Loucy (cell line): Measurements from ENCODE around the gene NTN5.
A peak's percentile ranks its signal among the peaks of the same experiment; 100 is the strongest.
"Not testable (repeated sequence)": the region's sequence is repeated elsewhere in the genome, so short reads cannot be mapped to it uniquely, and the experiment has no call there.

Experiments
- H2AFZ ChIP-seq: fragments of 200-600 bp; sonication (generic); 2 replicates; pipeline ENCODE4 v1.6.0; 2016; ENCODE audit warnings: antibody characterized with exemption, mild to moderate bottlenecking, low read length, moderate library complexity
- H3F3A ChIP-seq: fragments of 200-600 bp; 2 replicates; pipeline ENCODE4 v1.6.0; 2016; ENCODE audit warnings: antibody characterized with exemption, low read depth, mild to moderate bottlenecking
- H3K27me3 ChIP-seq: fragments of 200-600 bp; sonication (generic); 2 replicates; pipeline ENCODE4 v1.6.1; 2014; ENCODE audit warnings: low read length, mild to moderate bottlenecking; ENCODE audit not compliant: insufficient read depth, poor library complexity, severe bottlenecking
- H3K36me3 ChIP-seq: fragments of 200-600 bp; sonication (generic); 2 replicates; pipeline ENCODE4 v1.6.1; 2016; ENCODE audit warnings: low read length; ENCODE audit not compliant: insufficient read depth
- H3K4me1 ChIP-seq: fragments of 200-600 bp; sonication (generic); 2 replicates; pipeline ENCODE4 v1.5.1; 2014; ENCODE audit warnings: low read length, mild to moderate bottlenecking; ENCODE audit not compliant: insufficient read depth, poor library complexity, severe bottlenecking
- H3K4me2 ChIP-seq: fragments of 200-600 bp; sonication (generic); 2 replicates; pipeline ENCODE4 v1.6.0; 2014; ENCODE audit warnings: antibody characterized with exemption, low read length, low read depth, mild to moderate bottlenecking; ENCODE audit not compliant: poor library complexity, severe bottlenecking
- H3K4me3 ChIP-seq: fragments of 200-600 bp; sonication (generic); 2 replicates; pipeline ENCODE4 v1.5.1; 2014; ENCODE audit warnings: low read length, mild to moderate bottlenecking, mixed read lengths; ENCODE audit not compliant: poor library complexity, severe bottlenecking
- H3K79me2 ChIP-seq: fragments of 200-600 bp; sonication (generic); 2 replicates; pipeline ENCODE4 v1.6.1; 2014; ENCODE audit warnings: low read length; ENCODE audit not compliant: insufficient read depth
- H3K9ac ChIP-seq: fragments of 200-600 bp; sonication (generic); 2 replicates; pipeline ENCODE4 v1.6.0; 2014; ENCODE audit warnings: mild to moderate bottlenecking, low read depth, low read length, moderate library complexity; ENCODE audit not compliant: poor library complexity, severe bottlenecking
- H3K9me2 ChIP-seq: fragments of 200-600 bp; sonication (generic); replicated peaks from 2 replicates; pipeline ENCODE4 v1.6.1; 2016; ENCODE audit warnings: low read depth, low read length, mixed read lengths
- H3K9me3 ChIP-seq: fragments of 200-600 bp; sonication (generic); 2 replicates; pipeline ENCODE4 v1.6.1; 2014; ENCODE audit warnings: mild to moderate bottlenecking, antibody characterized with exemption, low read length, low read depth; ENCODE audit not compliant: insufficient read depth
- H4K20me1 ChIP-seq: fragments of 200-600 bp; sonication (generic); 2 replicates; pipeline ENCODE4 v1.6.0; 2014; ENCODE audit warnings: antibody characterized with exemption, low read length, mild to moderate bottlenecking; ENCODE audit not compliant: insufficient read depth, poor library complexity, severe bottlenecking
- EZH2phosphoT487 ChIP-seq: fragments of 200-600 bp; IDR thresholded peaks from 2 replicates; pipeline ENCODE4 v1.6.1; 2018; ENCODE audit warnings: antibody characterized with exemption, mild to moderate bottlenecking, moderate library complexity, borderline replicate concordance
- TF ChIP-seq, protein P1 (sequence below): fragments of 200-600 bp; sonication (generic); conservative IDR thresholded peaks from 2 replicates; pipeline ENCODE4 v1.5.1; 2014; ENCODE audit warnings: mild to moderate bottlenecking, antibody characterized with exemption, low read length

The NTN5 gene

DNA sequence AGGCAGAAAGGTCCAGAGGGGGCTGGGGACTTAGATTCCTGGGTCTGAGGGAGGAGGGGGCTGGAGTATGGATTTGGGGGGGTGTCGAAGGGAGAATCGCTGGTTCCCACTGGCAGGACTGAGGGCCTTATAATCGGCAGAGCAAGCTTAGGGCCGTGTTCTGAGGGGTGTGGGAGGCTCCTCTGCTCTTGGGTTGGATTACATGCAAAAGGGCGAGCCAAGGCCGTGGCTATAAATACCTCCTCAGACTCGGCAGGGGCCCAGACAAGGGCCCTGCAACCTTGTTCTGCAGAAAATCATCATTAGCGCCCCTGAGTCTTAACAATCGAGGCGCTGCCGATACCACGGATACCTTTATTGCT lies 47.4 kb upstream of the NTN5 start:
- Histone ChIP-seq H3K79me2 (peaks cover 4% of the 10 kb centered on the region; the same call in 1 of the 2 replicates), H3K9ac (peak overlapping the region; percentile 31), H2AFZ (peak overlapping the region; percentile 82)

DNA sequence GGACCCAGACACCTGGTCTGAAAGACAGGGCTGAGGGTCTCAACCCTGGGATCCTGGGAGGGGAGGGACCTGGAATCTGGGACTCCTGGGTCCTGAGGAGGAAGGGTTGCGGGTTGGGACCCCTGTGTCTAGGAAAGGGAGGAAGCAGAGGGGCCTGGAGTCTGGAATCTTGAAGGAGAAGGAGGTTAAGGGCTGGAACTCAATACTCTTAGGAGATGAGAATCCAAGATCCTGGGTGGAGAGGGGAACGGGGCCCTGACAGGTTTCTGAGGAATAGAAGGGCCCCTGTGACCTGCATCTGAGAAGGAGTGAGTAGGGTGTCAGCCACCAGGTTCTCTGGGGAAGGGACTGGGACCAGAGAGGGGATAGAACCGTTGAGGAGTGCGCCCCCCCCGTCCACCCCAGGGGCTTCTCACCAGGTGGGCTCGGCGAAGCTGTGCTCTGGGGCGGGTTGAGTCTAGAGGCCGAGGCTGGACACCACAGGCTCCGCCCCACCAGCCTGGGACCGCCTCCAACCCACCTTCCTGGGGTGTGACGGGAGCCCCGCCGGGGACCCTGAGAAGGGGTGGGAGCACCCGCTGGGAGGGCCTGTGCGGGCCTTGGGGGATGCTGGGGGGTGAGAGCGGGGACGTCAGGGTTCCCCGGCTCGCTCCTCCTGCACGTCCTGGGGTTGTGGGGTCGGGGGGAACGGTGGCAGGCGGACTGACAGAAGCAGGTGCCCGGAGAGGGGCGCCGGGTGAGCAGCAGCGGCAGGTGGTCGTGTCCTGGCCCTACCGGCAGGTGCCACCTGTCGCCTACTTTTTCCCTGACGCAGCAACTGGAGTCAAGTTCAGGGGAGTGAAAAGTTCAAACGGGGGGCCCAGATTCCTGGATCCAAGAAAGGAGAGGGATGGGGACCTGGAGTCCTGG lies 46.7 kb upstream of the NTN5 start, which contains the start of gene MAMSTR:
Gene MAMSTR (minus strand): TSS at position 463 of the 909 bp plus-strand sequence. CDS start 694 bp downstream, outside the sequence.
- Histone ChIP-seq H3K9me3 (no peaks in the 10 kb centered on the region), H3K36me3 (no peaks in the 10 kb centered on the region), H3K79me2 (peaks cover 11% of the 10 kb centered on the region; the same call in 1 of the 2 replicates), H4K20me1 (no peaks in the 10 kb centered on the region), H3F3A (no peaks in the 10 kb centered on the region), H3K27me3 (no peaks in the 10 kb centered on the region), H3K4me3 (peak within 1 kb of the TSS; percentile 75), H3K4me1 (peaks cover 11% of the 10 kb centered on the region), H3K4me2 (peak within 1 kb of the TSS; percentile 87), H2AFZ (peak within 1 kb of the TSS; percentile 82), H3K9ac (peak within 1 kb of the TSS; percentile 31), H3K9me2 (no peaks in the 10 kb centered on the region)
- TF ChIP-seq, protein P1, sequence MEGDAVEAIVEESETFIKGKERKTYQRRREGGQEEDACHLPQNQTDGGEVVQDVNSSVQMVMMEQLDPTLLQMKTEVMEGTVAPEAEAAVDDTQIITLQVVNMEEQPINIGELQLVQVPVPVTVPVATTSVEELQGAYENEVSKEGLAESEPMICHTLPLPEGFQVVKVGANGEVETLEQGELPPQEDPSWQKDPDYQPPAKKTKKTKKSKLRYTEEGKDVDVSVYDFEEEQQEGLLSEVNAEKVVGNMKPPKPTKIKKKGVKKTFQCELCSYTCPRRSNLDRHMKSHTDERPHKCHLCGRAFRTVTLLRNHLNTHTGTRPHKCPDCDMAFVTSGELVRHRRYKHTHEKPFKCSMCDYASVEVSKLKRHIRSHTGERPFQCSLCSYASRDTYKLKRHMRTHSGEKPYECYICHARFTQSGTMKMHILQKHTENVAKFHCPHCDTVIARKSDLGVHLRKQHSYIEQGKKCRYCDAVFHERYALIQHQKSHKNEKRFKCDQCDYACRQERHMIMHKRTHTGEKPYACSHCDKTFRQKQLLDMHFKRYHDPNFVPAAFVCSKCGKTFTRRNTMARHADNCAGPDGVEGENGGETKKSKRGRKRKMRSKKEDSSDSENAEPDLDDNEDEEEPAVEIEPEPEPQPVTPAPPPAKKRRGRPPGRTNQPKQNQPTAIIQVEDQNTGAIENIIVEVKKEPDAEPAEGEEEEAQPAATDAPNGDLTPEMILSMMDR = no peak
- TF ChIP-seq EZH2phosphoT487 = no peak

More for the DNA sequence above, 47.4 kb upstream of the NTN5 start:
- H3K4me1 ChIP-seq = peaks cover 7% of the 10 kb centered on the region
- no peaks in the 10 kb centered on the region for H4K20me1 ChIP-seq
- no peaks in the 10 kb centered on the region for H3K9me3 ChIP-seq
- H3K27me3 ChIP-seq = no peaks in the 10 kb centered on the region
- H3K36me3 ChIP-seq = no peaks in the 10 kb centered on the region
- no peak for TF ChIP-seq EZH2phosphoT487
- H3K9me2 ChIP-seq = no peaks in the 10 kb centered on the region
- H3F3A ChIP-seq = no peaks in the 10 kb centered on the region
- H3K4me3 ChIP-seq = peak overlapping the region; percentile 75
- H3K4me2 ChIP-seq = peak overlapping the region; percentile 87

DNA sequence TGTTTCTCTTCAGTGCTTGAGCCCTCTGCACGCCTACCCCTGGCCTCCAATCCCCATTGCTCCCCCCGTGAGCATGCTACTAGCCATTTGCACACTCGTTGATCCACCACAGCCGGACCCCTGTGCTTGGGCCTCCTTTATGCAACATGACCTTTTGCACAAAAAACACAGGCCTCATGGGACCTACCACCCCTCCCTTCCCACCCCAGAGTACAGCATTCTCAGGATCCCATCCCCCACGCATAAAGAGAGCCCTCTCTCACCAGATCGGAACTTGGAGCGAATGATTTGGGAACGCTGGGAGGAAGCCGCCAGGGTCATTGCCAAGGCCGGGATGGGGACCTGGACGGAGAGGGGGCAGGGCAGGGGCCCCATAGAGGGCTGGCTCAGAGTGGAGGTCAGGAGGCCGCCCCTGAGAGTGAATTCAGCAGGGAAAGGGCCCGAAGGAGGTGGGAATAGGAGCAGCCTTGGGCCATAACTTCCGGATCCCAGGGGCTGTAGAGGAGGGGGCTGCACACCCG lies 46.0 kb upstream of the NTN5 start:
- no peak overlapping the region for H3K4me2 ChIP-seq
- TF ChIP-seq, protein P1 = no peak
- no peak for TF ChIP-seq EZH2phosphoT487

DNA sequence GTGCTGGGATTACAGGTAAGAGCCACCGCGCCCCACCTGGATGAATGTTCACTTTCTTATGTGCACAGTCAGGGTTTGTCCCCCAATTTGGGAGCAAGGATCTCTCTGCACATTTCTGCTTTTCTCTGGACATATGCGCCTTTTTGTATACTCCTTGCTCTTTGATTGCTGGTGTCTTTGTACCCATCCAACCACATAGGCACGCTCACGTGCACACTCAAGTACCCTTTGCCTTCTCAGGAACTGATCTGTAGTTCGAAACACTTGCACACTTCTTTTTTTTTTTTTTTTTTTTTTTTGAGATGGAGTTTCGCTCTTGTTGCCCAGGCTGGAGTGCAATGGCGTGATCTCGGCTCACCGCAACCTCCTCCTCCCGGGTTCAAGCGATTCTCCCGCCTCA lies 45.3 kb upstream of the NTN5 start:
- not testable (repeated sequence) for H2AFZ ChIP-seq, H3K27me3 ChIP-seq, H3K9me2 ChIP-seq, H3K4me3 ChIP-seq, H4K20me1 ChIP-seq, H3K9ac ChIP-seq, H3K9me3 ChIP-seq, H3K36me3 ChIP-seq, H3K4me2 ChIP-seq, H3F3A ChIP-seq
- peaks cover 18% of the 10 kb centered on the region for H3K4me1 ChIP-seq
- peaks cover 16% of the 10 kb centered on the region for H3K79me2 ChIP-seq

More for the DNA sequence above, 46.0 kb upstream of the NTN5 start:
- Histone ChIP-seq H2AFZ (no peak overlapping the region), H4K20me1 (no peaks in the 10 kb centered on the region), H3K27me3 (no peaks in the 10 kb centered on the region), H3K36me3 (no peaks in the 10 kb centered on the region), H3F3A (no peaks in the 10 kb centered on the region), H3K9me2 (no peaks in the 10 kb centered on the region), H3K9ac (no peak overlapping the region), H3K4me3 (no peak overlapping the region), H3K79me2 (peaks cover 11% of the 10 kb centered on the region; the same call in 1 of the 2 replicates), H3K4me1 (peaks cover 12% of the 10 kb centered on the region), H3K9me3 (no peaks in the 10 kb centered on the region)
